Uterus (tissue), 4 donors: Measurements from ENCODE around the gene PRR35. TPM values are rescaled to one million over a fixed set of nuclear protein-coding genes. Genes with fewer than 3 reads are reported as not detected.

ENCODE experiments used
- DNase-seq, 2 donors: peaks; one replicate each; pipeline ENCODE4 v3.0.0-alpha.2; 2019 to 2020
- H3K27ac ChIP-seq, 2 donors: fragments of 200-600 bp; sonication (generic); 1 replicate in 1 of 2; 2 replicates in 1 of 2; pipeline ENCODE4 v1.5.1; 2016 to 2018
- H3K27me3 ChIP-seq, 2 donors: fragments of 200-600 bp; sonication (generic); one replicate each; pipeline ENCODE4 v1.5.1; 2018 to 2019; ENCODE audit warnings: control low read depth in 1 of 2
- H3K36me3 ChIP-seq, 2 donors: fragments of 200-600 bp; sonication (generic); one replicate each; pipeline ENCODE4 v1.5.1; 2019; ENCODE audit warnings: control low read depth in 1 of 2
- H3K4me1 ChIP-seq, 2 donors: fragments of 200-600 bp; sonication (generic); one replicate each; pipeline ENCODE4 v1.5.1; 2018 to 2019; ENCODE audit warnings: control low read depth in 1 of 2
- H3K4me3 ChIP-seq, 2 donors: fragments of 200-600 bp; sonication (generic); 1 replicate in 1 of 2; 2 replicates in 1 of 2; pipeline ENCODE4 v1.5.1; 2018 to 2019; ENCODE audit warnings: mild to moderate bottlenecking in 1 of 2
- H3K9me3 ChIP-seq, 2 donors: fragments of 200-600 bp; sonication (generic); one replicate each; pipeline ENCODE4 v1.5.1; 2019; ENCODE audit warnings: control low read depth in 1 of 2
- POLR2A ChIP-seq, 2 donors: fragments of 450-650 bp; IDR thresholded peaks; one replicate each; pipeline ENCODE4 v1.6.1; 2016; ENCODE audit warnings: antibody characterized with exemption in 2 of 2, mild to moderate bottlenecking in 1 of 2, moderate library complexity in 1 of 2
- intact Hi-C: fragments of 100-400 bp; cut with DNase I; formaldehyde crosslinking; loops from one replicate; pipeline ENCODE4 v1.15.1; 2023; ENCODE audit warnings: low total_unique reads
- total RNA-seq, 4 donors: library from RNA; depleted of rRNA in 3 of 4; stranded (reverse); fragments of >200 nt in 3 of 4; gene quantifications; one replicate each; pipeline versions ENCODE4 v1.1.0 to v1.2.4, GENCODE V29; 2014 to 2023
- TF ChIP-seq, protein P1 (sequence below), 4 experiments: fragments of 200-600 bp in 2 of 4; fragments of 450-650 bp in 2 of 4; sonication (generic) in 2 of 4; IDR thresholded peaks; one replicate each; pipeline ENCODE4 v1.5.1; 2016 to 2019; ENCODE audit warnings: antibody characterized with exemption in 4 of 4, mild to moderate bottlenecking in 2 of 4, moderate library complexity in 1 of 4
- donor health status: DM: yes; HTN: yes; CAD: no.

PRR35 gene
- total RNA-seq, 4 donors from 2014 or later = not detected

DNA sequence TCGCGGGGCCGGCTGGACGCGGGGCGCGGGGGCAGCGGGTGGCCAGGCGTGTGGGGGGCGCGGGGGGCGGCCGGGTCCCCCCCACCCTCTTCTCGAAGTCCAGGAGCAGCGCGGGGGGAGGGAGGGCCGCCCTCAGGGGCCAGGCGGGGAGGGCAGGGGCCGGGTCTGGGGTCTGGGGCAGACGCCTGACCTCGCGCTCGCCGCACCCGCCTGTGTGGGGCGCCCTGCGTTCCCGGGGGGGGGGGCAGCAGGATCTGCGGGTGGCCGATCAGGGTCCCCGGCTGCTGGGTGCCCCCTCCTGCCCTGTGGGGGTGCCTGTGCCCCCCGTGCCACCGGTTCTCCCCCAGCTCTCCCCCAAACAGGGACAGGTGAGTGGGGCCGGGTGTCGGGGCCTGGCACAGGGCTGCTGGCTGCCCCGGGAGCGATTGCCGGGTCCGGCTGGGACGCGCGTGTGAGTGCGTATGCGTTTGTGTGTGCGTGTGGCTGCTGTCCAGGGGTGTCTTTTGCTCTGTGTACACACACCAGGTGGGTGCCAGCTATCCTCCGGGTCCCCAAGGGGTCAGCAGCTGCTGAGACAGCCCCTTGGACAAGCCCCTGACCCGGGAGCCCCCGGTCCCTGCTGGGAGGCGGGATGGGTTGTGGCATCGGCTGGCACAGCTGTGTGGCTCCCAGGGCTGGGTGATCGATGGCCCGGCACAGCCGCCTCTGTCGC is 663 bp downstream of the PRR35 start:
- no peak for DNase-seq
- H3K4me1 ChIP-seq = peaks cover 6 to 14% of the 10 kb centered on the region in 2 donors
- H3K27me3 ChIP-seq = peaks cover 0 to 11% of the 10 kb centered on the region in 2 donors
- intact Hi-C loops = no loop called here
- no peak overlapping the region for H3K4me3 ChIP-seq
- H3K9me3 ChIP-seq = no peaks in the 10 kb centered on the region
- no peak overlapping the region for H3K27ac ChIP-seq
- H3K36me3 ChIP-seq = no peaks in the 10 kb centered on the region
- no peak for TF ChIP-seq POLR2A (IDR thresholded peaks at IDR 0.05)
- TF ChIP-seq, protein P1, sequence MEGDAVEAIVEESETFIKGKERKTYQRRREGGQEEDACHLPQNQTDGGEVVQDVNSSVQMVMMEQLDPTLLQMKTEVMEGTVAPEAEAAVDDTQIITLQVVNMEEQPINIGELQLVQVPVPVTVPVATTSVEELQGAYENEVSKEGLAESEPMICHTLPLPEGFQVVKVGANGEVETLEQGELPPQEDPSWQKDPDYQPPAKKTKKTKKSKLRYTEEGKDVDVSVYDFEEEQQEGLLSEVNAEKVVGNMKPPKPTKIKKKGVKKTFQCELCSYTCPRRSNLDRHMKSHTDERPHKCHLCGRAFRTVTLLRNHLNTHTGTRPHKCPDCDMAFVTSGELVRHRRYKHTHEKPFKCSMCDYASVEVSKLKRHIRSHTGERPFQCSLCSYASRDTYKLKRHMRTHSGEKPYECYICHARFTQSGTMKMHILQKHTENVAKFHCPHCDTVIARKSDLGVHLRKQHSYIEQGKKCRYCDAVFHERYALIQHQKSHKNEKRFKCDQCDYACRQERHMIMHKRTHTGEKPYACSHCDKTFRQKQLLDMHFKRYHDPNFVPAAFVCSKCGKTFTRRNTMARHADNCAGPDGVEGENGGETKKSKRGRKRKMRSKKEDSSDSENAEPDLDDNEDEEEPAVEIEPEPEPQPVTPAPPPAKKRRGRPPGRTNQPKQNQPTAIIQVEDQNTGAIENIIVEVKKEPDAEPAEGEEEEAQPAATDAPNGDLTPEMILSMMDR (IDR thresholded peaks at IDR 0.05) = no peak

DNA sequence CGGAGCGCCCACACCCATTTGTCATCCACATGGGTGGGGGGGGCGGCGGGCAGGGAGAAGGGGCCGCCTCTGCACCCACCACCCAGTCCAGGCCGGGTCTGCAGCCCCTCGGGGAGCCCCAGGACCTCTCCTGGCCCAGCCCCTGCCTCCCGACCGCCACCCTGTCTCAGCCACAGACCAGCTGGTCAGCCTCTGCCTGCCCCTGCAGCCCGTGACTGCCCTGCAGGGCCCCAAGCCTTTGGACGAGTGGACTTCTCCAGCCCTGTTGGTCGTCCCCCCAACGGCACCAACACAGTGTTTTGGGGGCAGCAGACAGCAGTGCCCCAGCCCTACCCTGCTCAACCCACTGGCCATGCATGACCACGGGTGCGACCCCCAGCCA is 1.2 kb downstream of the PRR35 start:
- Histone ChIP-seq H3K27me3 (peaks cover 0 to 11% of the 10 kb centered on the region in 2 donors), H3K4me1 (peaks cover 8 to 20% of the 10 kb centered on the region in 2 donors), H3K9me3 (no peaks in the 10 kb centered on the region), H3K36me3 (no peaks in the 10 kb centered on the region), H3K4me3 (no peak overlapping the region), H3K27ac (no peak overlapping the region)
- TF ChIP-seq, protein P1 (IDR thresholded peaks at IDR 0.05) = no peak
- DNase-seq = no peak
- intact Hi-C loops = no loop called here

DNA sequence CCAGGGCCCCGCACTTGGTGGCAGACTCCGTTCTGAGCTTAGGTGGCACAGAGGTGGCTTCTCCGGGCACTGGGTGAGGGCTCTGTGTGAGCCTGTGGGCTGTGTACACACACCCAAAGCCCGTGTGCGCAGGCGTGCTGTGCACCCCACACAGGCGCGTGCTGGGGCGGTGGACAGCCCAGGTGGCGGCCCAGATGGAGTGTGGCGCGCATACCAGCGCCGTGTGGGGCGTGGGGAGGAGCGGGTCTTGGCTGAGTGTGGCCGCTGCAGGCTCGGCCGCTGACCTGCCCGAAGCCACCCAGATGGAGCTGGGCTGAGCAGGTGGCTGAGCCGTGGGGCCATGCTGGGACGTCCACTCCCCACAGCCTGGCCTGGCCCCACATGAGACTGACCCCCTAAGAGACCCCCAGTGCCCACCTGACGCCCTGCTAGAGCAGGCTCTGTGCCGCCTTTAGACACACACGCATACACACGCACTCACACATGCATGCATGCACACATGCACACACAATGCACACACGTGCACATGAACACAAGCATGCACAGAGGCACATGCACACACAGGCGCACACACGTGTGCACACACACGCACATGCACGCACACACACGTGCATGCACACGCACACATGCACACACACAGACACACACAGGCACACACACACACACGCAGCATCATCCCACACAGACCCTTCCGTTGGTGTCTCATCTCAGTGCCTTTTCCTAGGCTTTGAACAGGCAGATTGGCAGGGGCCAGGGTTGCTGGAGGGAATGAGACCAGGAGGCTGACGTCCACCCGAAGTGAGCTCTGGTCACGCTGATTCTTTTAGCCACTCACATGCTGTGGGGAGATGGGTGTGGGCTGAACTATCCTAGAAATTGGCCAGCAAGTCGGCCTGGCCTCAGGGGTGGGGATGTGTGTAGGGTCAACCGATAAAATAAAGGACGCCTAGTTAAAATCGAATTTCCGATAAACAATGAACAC is 2.1 kb downstream of the PRR35 start:
- Histone ChIP-seq H3K36me3 (no peaks in the 10 kb centered on the region), H3K4me1 (peaks cover 15 to 25% of the 10 kb centered on the region in 2 donors), H3K9me3 (no peaks in the 10 kb centered on the region), H3K4me3 (no peak overlapping the region), H3K27ac (no peak overlapping the region), H3K27me3 (peaks cover 0 to 11% of the 10 kb centered on the region in 2 donors)
- intact Hi-C loops = no loop called here
- no peak for TF ChIP-seq POLR2A (IDR thresholded peaks at IDR 0.05)
- TF ChIP-seq, protein P1 (IDR thresholded peaks at IDR 0.05) = no peak
- no peak for DNase-seq

DNA sequence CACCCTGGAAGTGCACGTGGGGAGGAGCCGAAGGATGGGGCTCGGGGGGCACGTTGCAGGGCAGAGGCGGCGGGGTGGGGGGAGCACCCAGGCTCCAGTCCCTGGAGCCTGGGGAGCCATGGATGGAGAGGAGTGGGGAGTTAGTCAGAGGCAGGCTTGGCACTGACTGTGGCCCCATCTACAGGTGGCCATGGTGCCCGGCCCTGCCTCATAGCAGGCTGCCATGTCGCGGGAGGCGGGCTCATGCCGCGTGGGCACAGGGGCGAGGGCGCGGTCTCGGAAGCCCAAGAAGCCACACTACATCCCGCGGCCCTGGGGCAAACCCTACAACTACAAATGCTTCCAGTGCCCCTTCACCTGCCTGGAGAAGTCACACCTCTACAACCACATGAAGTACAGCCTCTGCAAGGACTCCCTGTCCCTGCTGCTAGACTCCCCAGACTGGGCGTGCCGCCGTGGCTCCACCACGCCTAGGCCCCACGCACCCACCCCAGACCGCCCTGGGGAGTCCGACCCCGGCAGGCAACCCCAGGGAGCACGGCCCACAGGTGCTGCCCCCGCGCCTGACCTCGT is 3.0 kb downstream of the PRR35 start:
- DNase-seq = no peak
- peaks cover 0 to 11% of the 10 kb centered on the region in 2 donors for H3K27me3 ChIP-seq

More for the DNA sequence above, 3.0 kb downstream of the PRR35 start:
- no peak overlapping the region for H3K27ac ChIP-seq
- intact Hi-C loops = no loop called here
- no peaks in the 10 kb centered on the region for H3K36me3 ChIP-seq
- no peaks in the 10 kb centered on the region for H3K9me3 ChIP-seq
- H3K4me3 ChIP-seq = no peak overlapping the region
- TF ChIP-seq, protein P1 (IDR thresholded peaks at IDR 0.05) = no peak
- TF ChIP-seq POLR2A (IDR thresholded peaks at IDR 0.05) = no peak
- peaks cover 15 to 25% of the 10 kb centered on the region in 2 donors for H3K4me1 ChIP-seq
